Measurements from ENCODE around the gene VAV1. TPM values are rescaled to one million over a fixed set of nuclear protein-coding genes. Genes with fewer than 3 reads are reported as not detected.

The VAV1 gene
- total RNA-seq, 1 experiment from 2014 or later = 7.5 TPM

GRCh38 chr19:6877766-6878165 lies 105.3 kb downstream of the VAV1 start:
- Histone ChIP-seq H3F3A (ENCODE audit: insufficient read depth, low read depth) (no peaks in the 10 kb centered on the region), H3K9me3 (ENCODE audit: insufficient read depth, low read depth) (no peaks in the 10 kb centered on the region), H3K4me1 (replicated peaks; ENCODE audit: insufficient read depth) (no peaks in the 10 kb centered on the region), H3K36me3 (ENCODE audit: low read depth) (no peaks in the 10 kb centered on the region), H4K20me1 (ENCODE audit: insufficient read depth) (no peaks in the 10 kb centered on the region), H3K79me2 (ENCODE audit: low read depth) (no peaks in the 10 kb centered on the region), H3K4me2 (no peak overlapping the region), H3K9me2 (ENCODE audit: insufficient read depth) (no peaks in the 10 kb centered on the region), H2AFZ (no peak overlapping the region), H3K27me3 (ENCODE audit: insufficient read depth, low read depth) (peaks cover 58% of the 10 kb centered on the region), H3K27ac (no peak overlapping the region), H3K4me3 (no peak overlapping the region)
- BruUV-seq (replicated peaks) = no TSS peak
- intact Hi-C loops (cut with micrococcal nuclease; ENCODE audit: unreplicated experiment) = no loop called here
- ChIA-PET CTCF (no interaction called here), POLR2A (ENCODE audit: unreplicated experiment) (no interaction called here)
- no peak for TF ChIP-seq CTCF (conservative IDR thresholded peaks at IDR 0.05)
- TF ChIP-seq EZH2 (IDR thresholded peaks at IDR 0.05; ENCODE audit: low read depth) = no peak
- DNase-seq = no peak

- Histone ChIP-seq H3K9me2 (ENCODE audit: insufficient read depth) (no peaks in the 10 kb centered on the region), H3F3A (ENCODE audit: insufficient read depth, low read depth) (no peaks in the 10 kb centered on the region), H3K9me3 (ENCODE audit: insufficient read depth, low read depth) (peaks cover 4% of the 10 kb centered on the region; the same call in 1 of the 2 replicates), H3K4me1 (replicated peaks; ENCODE audit: insufficient read depth) (no peaks in the 10 kb centered on the region), H3K27me3 (ENCODE audit: insufficient read depth, low read depth) (peaks cover 57% of the 10 kb centered on the region), H3K4me2 (no peak overlapping the region), H2AFZ (no peak overlapping the region), H3K36me3 (ENCODE audit: low read depth) (no peaks in the 10 kb centered on the region), H4K20me1 (ENCODE audit: insufficient read depth) (no peaks in the 10 kb centered on the region), H3K4me3 (no peak overlapping the region), H3K27ac (no peak overlapping the region), H3K79me2 (ENCODE audit: low read depth) (no peaks in the 10 kb centered on the region)
- no TSS peak for BruUV-seq (replicated peaks)
- intact Hi-C loops (cut with micrococcal nuclease; ENCODE audit: unreplicated experiment) = no loop called here
- CTCF ChIA-PET = no interaction called here
- no peak for TF ChIP-seq EZH2 (IDR thresholded peaks at IDR 0.05; ENCODE audit: low read depth)
- TF ChIP-seq CTCF (conservative IDR thresholded peaks at IDR 0.05) = no peak
- POLR2A ChIA-PET (ENCODE audit: unreplicated experiment) = no interaction called here
- DNase-seq = no peak
These were observed 113.9 kb downstream of the VAV1 start for GRCh38 chr19:6886277-6886897.

GRCh38 chr19:6887316-6887715 lies 114.8 kb downstream of the VAV1 start, which contains the start of gene ADGRE1:
ADGRE1 (plus strand) TSS chr19:6887579; CDS start chr19:6887609, 30 bp downstream.
- H2AFZ ChIP-seq = no peak within 1 kb of the TSS
- H3K27me3 ChIP-seq (ENCODE audit: insufficient read depth, low read depth) = peaks cover 59% of the 10 kb centered on the region
- no peaks in the 10 kb centered on the region for H3K4me1 ChIP-seq (replicated peaks; ENCODE audit: insufficient read depth)
- intact Hi-C loops (cut with micrococcal nuclease; ENCODE audit: unreplicated experiment) = no loop called here
- no peaks in the 10 kb centered on the region for H3K9me2 ChIP-seq (ENCODE audit: insufficient read depth)
- H4K20me1 ChIP-seq (ENCODE audit: insufficient read depth) = no peaks in the 10 kb centered on the region
- H3F3A ChIP-seq (ENCODE audit: insufficient read depth, low read depth) = no peaks in the 10 kb centered on the region
- ChIA-PET POLR2A (ENCODE audit: unreplicated experiment) (no interaction called here), CTCF (no interaction called here)
- H3K4me3 ChIP-seq = no peak within 1 kb of the TSS
- H3K79me2 ChIP-seq (ENCODE audit: low read depth) = no peaks in the 10 kb centered on the region
- no peak for DNase-seq
- H3K4me2 ChIP-seq = no peak within 1 kb of the TSS
- TF ChIP-seq EZH2 (IDR thresholded peaks at IDR 0.05; ENCODE audit: low read depth) (no peak), CTCF (conservative IDR thresholded peaks at IDR 0.05) (no peak)
- no peak within 1 kb of the TSS for H3K27ac ChIP-seq
- BruUV-seq (replicated peaks) = no TSS peak
- H3K36me3 ChIP-seq (ENCODE audit: low read depth) = no peaks in the 10 kb centered on the region
- peaks cover 4% of the 10 kb centered on the region; the same call in 1 of the 2 replicates for H3K9me3 ChIP-seq (ENCODE audit: insufficient read depth, low read depth)
